ENCODE data around the gene CBX3. TPM values are rescaled to one million over a fixed set of nuclear protein-coding genes. Genes with fewer than 3 reads are reported as not detected.

Gene CBX3
- total RNA-seq, 1 experiment from 2014 or later = 232 TPM

- no peak for TF ChIP-seq FOXP1 (CRISPR knock-in tag; IDR thresholded peaks at IDR 0.05; ENCODE audit: borderline replicate concordance)
- no peak for TF ChIP-seq AR (CRISPR knock-in tag; IDR thresholded peaks at IDR 0.05)
- no peak for TF ChIP-seq ELF4 (CRISPR knock-in tag; IDR thresholded peaks at IDR 0.05; ENCODE audit: low read depth)
- no peak for TF ChIP-seq ATF1 (CRISPR knock-in tag; IDR thresholded peaks at IDR 0.05)
Observed at GRCh38 chr7:26216049-26216448, 14.5 kb downstream of the CBX3 start (continued).

GRCh38 chr7:26224359-26224758 is 22.8 kb downstream of the CBX3 start:
- no peak overlapping the region for H3K27ac Mint-ChIP-seq
- TF ChIP-seq ZNF121 (CRISPR knock-in tag; IDR thresholded peaks at IDR 0.05) (peak; percentile 51; the same call in 1 of the 2 replicates), FOXP4 (CRISPR knock-in tag; IDR thresholded peaks at IDR 0.05) (no peak), MAX (CRISPR knock-in tag; IDR thresholded peaks at IDR 0.05) (no peak), KAT7 (CRISPR knock-in tag; IDR thresholded peaks at IDR 0.05; ENCODE audit: borderline replicate concordance) (no peak), ZNF219 (CRISPR knock-in tag; IDR thresholded peaks at IDR 0.05; ENCODE audit: borderline replicate concordance) (no peak), NR3C1 (CRISPR knock-in tag; conservative IDR thresholded peaks at IDR 0.05; ENCODE audit: low read depth) (no peak), NR2C2 (CRISPR knock-in tag; IDR thresholded peaks at IDR 0.05) (no peak), ATF1 (CRISPR knock-in tag; IDR thresholded peaks at IDR 0.05) (no peak)
- ATAC-seq (no peak), DNase-seq (ENCODE audit: low spot score) (no peak)
- H3K27me3 Mint-ChIP-seq (ENCODE audit: low read depth) = no peaks in the 10 kb centered on the region; the same call in 1 of the 2 replicates
- H3K36me3 Mint-ChIP-seq = no peaks in the 10 kb centered on the region; the same call in 1 of the 2 replicates
- POLR2A ChIA-PET = no interaction called here
- CTCF ChIA-PET = no interaction called here
- H3K9me3 Mint-ChIP-seq = peaks cover 12% of the 10 kb centered on the region
- no peak overlapping the region for H3K4me3 Mint-ChIP-seq
- no peaks in the 10 kb centered on the region for H3K4me1 Mint-ChIP-seq

GRCh38 chr7:26227987-26228386 is 26.4 kb downstream of the CBX3 start:
- H3K4me3 Mint-ChIP-seq = no peak overlapping the region
- H3K4me1 Mint-ChIP-seq = no peaks in the 10 kb centered on the region
- peaks cover 16% of the 10 kb centered on the region for H3K9me3 Mint-ChIP-seq
- ATAC-seq (no peak), DNase-seq (ENCODE audit: low spot score) (no peak)
- H3K27me3 Mint-ChIP-seq (ENCODE audit: low read depth) = no peaks in the 10 kb centered on the region; the same call in 1 of the 2 replicates
- no peak overlapping the region for H3K27ac Mint-ChIP-seq
- no peaks in the 10 kb centered on the region; the same call in 1 of the 2 replicates for H3K36me3 Mint-ChIP-seq
- ChIA-PET POLR2A (no interaction called here), CTCF (no interaction called here)
- TF ChIP-seq CTCF (IDR thresholded peaks at IDR 0.05) (no peak), GTF2I (CRISPR knock-in tag; conservative IDR thresholded peaks at IDR 0.05) (no peak), FOXP4 (CRISPR knock-in tag; IDR thresholded peaks at IDR 0.05) (no peak)
